H1 (cell line): Measurements from ENCODE around the gene PCDH9. TPM values are rescaled to one million over a fixed set of nuclear protein-coding genes. Genes with fewer than 3 reads are reported as not detected.

ENCODE experiments used
- CTCF ChIA-PET: fragments of 300-600 bp; sonication (Branson Sonifier 250); formaldehyde crosslinking; loops from one replicate; lab custom pipeline; 2021; ENCODE audit not compliant: partially characterized antibody; lab: Charles Lee
- POLR2A ChIA-PET: fragments of 300-600 bp; sonication (Branson Sonifier 250); formaldehyde crosslinking; loops from one replicate; lab custom pipeline; 2021; ENCODE audit warnings: inconsistent platforms; ENCODE audit not compliant: partially characterized antibody; lab: Charles Lee
- DNase-seq, 2 experiments: peaks; one replicate each; pipeline versions ENCODE4 v3.0.0 to v3.0.0-alpha.2; 2010 to 2022; ENCODE audit warnings: low spot score in 2 of 2, low read depth in 1 of 2, mixed read lengths in 1 of 2
- FAIRE-seq: peaks from 2 replicates; lab custom pipeline; 2011; peaks lifted over from hg19 to GRCh38; lab: Jason Lieb, UNC
- H2AFZ ChIP-seq: 2 replicates; pipeline ENCODE4 v1.8.1; 2012; ENCODE audit warnings: low read length, inconsistent platforms
- H2AK5ac ChIP-seq: 2 replicates; pipeline ENCODE4 v1.6.1; 2013; ENCODE audit warnings: low read depth, low read length
- H2BK120ac ChIP-seq: replicated peaks from 2 replicates; pipeline ENCODE3; 2013; ENCODE audit warnings: low read depth, low read length, inconsistent platforms
- H2BK12ac ChIP-seq: 2 replicates; pipeline ENCODE4 v1.6.1; 2013; ENCODE audit warnings: low read depth, low read length
- H2BK15ac ChIP-seq: 2 replicates; pipeline ENCODE4 v1.6.1; 2013; ENCODE audit warnings: low read length
- H2BK20ac ChIP-seq: 2 replicates; pipeline ENCODE4 v1.6.1; 2013; ENCODE audit warnings: low read length
- H2BK5ac ChIP-seq: 2 replicates; pipeline ENCODE4 v1.6.1; 2013; ENCODE audit warnings: low read depth, low read length
- H3K14ac ChIP-seq: 2 replicates; pipeline ENCODE4 v1.6.1; 2013; ENCODE audit warnings: inconsistent platforms; ENCODE audit not compliant: insufficient read length
- H3K18ac ChIP-seq: 2 replicates; pipeline ENCODE4 v1.6.1; 2013; ENCODE audit warnings: low read length; ENCODE audit errors: extremely low read depth
- H3K23ac ChIP-seq: 2 replicates; pipeline ENCODE4 v1.6.1; 2013; ENCODE audit warnings: inconsistent platforms; ENCODE audit not compliant: insufficient read length
- H3K23me2 ChIP-seq: 2 replicates; pipeline ENCODE4 v1.6.1; 2013; ENCODE audit warnings: low read depth, low read length
- H3K27ac ChIP-seq: 2 replicates; pipeline ENCODE4 v1.6.1; 2011; ENCODE audit warnings: low read depth, low read length, inconsistent platforms
- H3K27me3 ChIP-seq, 4 experiments: replicated peaks in 1 of 4; 1 replicate in 1 of 4; 2 replicates in 3 of 4; pipeline versions ENCODE4 v1.6.1 to v1.8.1; 2011 to 2013; ENCODE audit warnings: low read length in 3 of 4, mild to moderate bottlenecking in 3 of 4, inconsistent platforms in 2 of 4, mixed read lengths in 2 of 4, moderate library complexity in 1 of 4; ENCODE audit not compliant: control insufficient read depth in 3 of 4, insufficient read depth in 3 of 4; ENCODE audit errors: extremely low read depth in 1 of 4
- H3K36me3 ChIP-seq, 4 experiments: 2 replicates each; pipeline versions ENCODE4 v1.6.1 to v1.8.1; 2011 to 2013; ENCODE audit warnings: mild to moderate bottlenecking in 4 of 4, low read length in 3 of 4, moderate library complexity in 2 of 4, control low read depth in 1 of 4, inconsistent platforms in 1 of 4; ENCODE audit not compliant: insufficient read depth in 4 of 4, control insufficient read depth in 2 of 4
- H3K4ac ChIP-seq: replicated peaks from 2 replicates; pipeline ENCODE3; 2013; ENCODE audit warnings: low read length, low read depth, mixed read lengths, inconsistent platforms; ENCODE audit not compliant: insufficient read length
- H3K4me1 ChIP-seq, 4 experiments: replicated peaks in 1 of 4; 1 replicate in 1 of 4; 2 replicates in 3 of 4; pipeline versions ENCODE4 v1.6.1 to v1.8.1; 2011 to 2013; ENCODE audit warnings: low read length in 3 of 4, inconsistent platforms in 2 of 4, mixed read lengths in 1 of 4; ENCODE audit not compliant: insufficient read depth in 4 of 4, control insufficient read depth in 3 of 4
- H3K4me2 ChIP-seq, 2 experiments: 2 replicates each; pipeline versions ENCODE4 v1.6.1 to v1.8.1; 2011 to 2013; ENCODE audit warnings: low read depth in 2 of 2, low read length in 2 of 2, control low read depth in 1 of 2, inconsistent platforms in 1 of 2, mild to moderate bottlenecking in 1 of 2; ENCODE audit not compliant: insufficient read depth in 1 of 2
- H3K4me3 ChIP-seq, 4 experiments: fragments of 200-600, 300-600 bp in 1 of 4; sonication (generic), shearing (Covaris generic), sonication (Bioruptor Twin) in 1 of 4; 2 replicates each; pipeline versions ENCODE4 v1.5.1 to v1.8.1; 2011 to 2016; ENCODE audit warnings: low read length in 4 of 4, low read depth in 3 of 4, control low read depth in 2 of 4, inconsistent platforms in 2 of 4, mild to moderate bottlenecking in 2 of 4, mixed read lengths in 1 of 4, moderate library complexity in 1 of 4; ENCODE audit not compliant: insufficient read depth in 2 of 4; ENCODE audit errors: extremely low read depth in 1 of 4
- H3K56ac ChIP-seq: replicated peaks from 2 replicates; pipeline ENCODE3; 2013; ENCODE audit warnings: low read depth, mild to moderate bottlenecking, mixed read lengths, low read length, inconsistent platforms; ENCODE audit not compliant: insufficient read length
- H3K79me1 ChIP-seq: 2 replicates; pipeline ENCODE4 v1.6.1; 2013; ENCODE audit warnings: low read depth, low read length, control low read depth
- H3K79me2 ChIP-seq, 2 experiments: 2 replicates each; pipeline versions ENCODE4 v1.6.1 to v1.8.1; 2012 to 2013; ENCODE audit warnings: low read length in 2 of 2, mild to moderate bottlenecking in 2 of 2, inconsistent platforms in 1 of 2; ENCODE audit not compliant: insufficient read depth in 2 of 2, control insufficient read depth in 1 of 2
- H3K9ac ChIP-seq, 4 experiments: replicated peaks in 1 of 4; 1 replicate in 1 of 4; 2 replicates in 3 of 4; pipeline versions ENCODE4 v1.6.1 to v1.8.1; 2011 to 2013; ENCODE audit warnings: low read depth in 3 of 4, low read length in 3 of 4, control low read depth in 2 of 4, mild to moderate bottlenecking in 2 of 4, moderate library complexity in 2 of 4, inconsistent platforms in 1 of 4; ENCODE audit errors: extremely low read depth in 1 of 4
- H3K9me3 ChIP-seq, 2 experiments: 2 replicates each; pipeline versions ENCODE4 v1.6.1 to v1.8.1; 2012 to 2013; ENCODE audit warnings: mild to moderate bottlenecking in 2 of 2, moderate library complexity in 2 of 2, control low read depth in 1 of 2, inconsistent platforms in 1 of 2, low read depth in 1 of 2, low read length in 1 of 2, mixed read lengths in 1 of 2; ENCODE audit not compliant: insufficient read depth in 2 of 2
- H4K20me1 ChIP-seq, 2 experiments: replicated peaks in 1 of 2; 2 replicates each; pipeline versions ENCODE3 to v1.8.1; 2011 to 2013; ENCODE audit warnings: inconsistent platforms in 2 of 2, low read length in 2 of 2, mild to moderate bottlenecking in 1 of 2; ENCODE audit not compliant: insufficient read depth in 2 of 2, control insufficient read depth in 1 of 2
- H4K5ac ChIP-seq: 2 replicates; pipeline ENCODE4 v1.6.1; 2013; ENCODE audit warnings: low read length, low read depth, mixed read lengths, inconsistent platforms; ENCODE audit not compliant: insufficient read length
- H4K8ac ChIP-seq: 2 replicates; pipeline ENCODE4 v1.8.0; 2013; ENCODE audit warnings: mild to moderate bottlenecking, moderate library complexity, low read length, inconsistent platforms; ENCODE audit not compliant: insufficient read depth; ENCODE audit errors: extremely low read depth
- H4K91ac ChIP-seq: replicated peaks from 2 replicates; pipeline ENCODE3; 2013; ENCODE audit warnings: low read length, mixed read lengths, inconsistent platforms; ENCODE audit not compliant: insufficient read length
- BCL11A ChIP-seq, 2 experiments: IDR thresholded peaks; one replicate each; pipeline ENCODE4 v1.6.1; 2011; ENCODE audit warnings: low read depth in 2 of 2, low read length in 2 of 2, mild to moderate bottlenecking in 2 of 2
- polyA plus RNA-seq, 7 experiments: library from polyadenylated mRNA; depleted of rRNA in 3 of 7; stranded (reverse) in 5 of 7; unstranded in 2 of 7; fragments of >200 nt in 5 of 7; fragments of 200-250 nt in 2 of 7; gene quantifications; 1 replicate in 5 of 7; 2 replicates in 1 of 7; 4 replicates in 1 of 7; pipeline versions ENCODE4 v1.2.1 to v1.2.3, GENCODE V29; 2011 to 2013; ENCODE audit warnings: missing spikeins in 2 of 7, mixed read lengths in 2 of 7
- total RNA-seq: library from RNA; stranded (reverse); fragmentation: NEBNext Ultra II Directional; extraction: Animal tissue kit (Norgen Biotek cat#: 25700); gene quantifications from 2 replicates; pipeline ENCODE4 v1.2.1, GENCODE V29; 2021

Gene PCDH9
- total and polyA plus RNA-seq, 2 of the 8 experiments (the other 6 are each of a cell fraction or from before 2014, with no cell fraction given): 0.12 to 0.60 TPM

- FAIRE-seq: no peak
- POLR2A ChIA-PET: no interaction called here
These were observed 801.0 kb downstream of the PCDH9 start for GRCh38 chr13:66429156-66429555.

More at GRCh38 chr13:66429156-66429555, 801.0 kb downstream of the PCDH9 start:
- Histone ChIP-seq H3K9ac (no peak overlapping the region), H4K91ac (no peak overlapping the region), H3K4me1 (no peaks in the 10 kb centered on the region; a peak in 1 of 7 replicates), H3K9me3 (no peaks in the 10 kb centered on the region), H3K23ac (no peak overlapping the region), H4K8ac (no peak overlapping the region), H2BK120ac (no peak overlapping the region), H4K20me1 (no peaks in the 10 kb centered on the region), H2AK5ac (no peak overlapping the region), H2AFZ (no peak overlapping the region), H3K36me3 (no peaks in the 10 kb centered on the region), H3K27ac (no peak overlapping the region), H3K56ac (no peak overlapping the region), H4K5ac (no peak overlapping the region), H3K4ac (no peak overlapping the region), H2BK5ac (no peak overlapping the region), H3K18ac (no peak overlapping the region), H3K27me3 (no peaks in the 10 kb centered on the region), H3K14ac (no peak overlapping the region), H3K79me1 (no peaks in the 10 kb centered on the region), H3K79me2 (no peaks in the 10 kb centered on the region), H2BK20ac (no peak overlapping the region), H3K4me2 (no peak overlapping the region), H2BK12ac (no peak overlapping the region), H2BK15ac (no peak overlapping the region), H3K4me3 (no peak overlapping the region), H3K23me2 (no peaks in the 10 kb centered on the region)
- CTCF ChIA-PET: no interaction called here
- no peak for TF ChIP-seq BCL11A (IDR thresholded peaks at IDR 0.05; ENCODE audit: low read depth in 2 of 2, low read length in 2 of 2)
- DNase-seq: no peak
